SK-N-SH (cell line): ENCODE data around the gene TSNAXIP1. TPM values are rescaled to one million over a fixed set of nuclear protein-coding genes. Genes with fewer than 3 reads are reported as not detected.

Source experiments
- CTCF ChIA-PET: fragments of 300-600, 350-600 bp; formaldehyde crosslinking; extraction: SDS; loops from one replicate; lab custom pipeline; 2021; lab: Yijun Ruan, JAX
- POLR2A ChIA-PET: fragments of 350-600 bp; sonication (Branson Sonifier 250); formaldehyde crosslinking; extraction: SDS; loops from one replicate; lab custom pipeline; 2020; ENCODE audit warnings: antibody characterized with exemption, inconsistent platforms; lab: Yijun Ruan, JAX
- DNase-seq: peaks from one replicate; pipeline ENCODE4 v3.0.0; 2012
- H2AFZ ChIP-seq: fragments of 200-600 bp; sonication (generic); 2 replicates; pipeline ENCODE4 v1.8.1; 2016; ENCODE audit warnings: antibody characterized with exemption, mild to moderate bottlenecking, low read depth
- H3F3A ChIP-seq: fragments of 200-600 bp; sonication (generic); replicated peaks from 2 replicates; pipeline ENCODE3; 2016; ENCODE audit warnings: antibody characterized with exemption, mild to moderate bottlenecking; ENCODE audit not compliant: insufficient read depth
- H3K27ac ChIP-seq, 2 experiments: fragments of 200-500 bp in 1 of 2; fragments of 200-600 bp in 1 of 2; sonication (Bioruptor generic) in 1 of 2; sonication (generic), shearing (Covaris generic) in 1 of 2; 2 replicates each; pipeline versions ENCODE4 v1.5.1 to v1.6.1; 2014 to 2016; ENCODE audit warnings: low read depth in 2 of 2, inconsistent platforms in 1 of 2, low read length in 1 of 2, mild to moderate bottlenecking in 1 of 2, mixed read lengths in 1 of 2
- H3K27me3 ChIP-seq: fragments of 200-600 bp; sonication (generic), shearing (Covaris generic); 2 replicates; pipeline ENCODE4 v1.6.1; 2016; ENCODE audit warnings: mixed run types; ENCODE audit not compliant: insufficient read depth
- H3K36me3 ChIP-seq, 2 experiments: fragments of 200-500 bp in 1 of 2; fragments of 200-600 bp in 1 of 2; sonication (Bioruptor generic) in 1 of 2; sonication (generic) in 1 of 2; replicated peaks in 1 of 2; 2 replicates each; pipeline versions ENCODE3 to v1.5.1; 2014 to 2016; ENCODE audit warnings: low read length in 1 of 2, mild to moderate bottlenecking in 1 of 2; ENCODE audit not compliant: insufficient read depth in 2 of 2, control insufficient read depth in 1 of 2
- H3K4me1 ChIP-seq, 2 experiments: fragments of 200-500 bp in 1 of 2; fragments of 200-600 bp in 1 of 2; sonication (Bioruptor generic) in 1 of 2; sonication (generic), shearing (Covaris generic) in 1 of 2; 2 replicates each; pipeline versions ENCODE4 v1.5.1 to v1.6.1; 2014 to 2016; ENCODE audit warnings: low read depth in 1 of 2, low read length in 1 of 2, mixed run types in 1 of 2; ENCODE audit not compliant: insufficient read depth in 2 of 2, control insufficient read depth in 1 of 2
- H3K4me2 ChIP-seq: fragments of 200-600 bp; sonication (generic), shearing (Covaris generic); 2 replicates; pipeline ENCODE4 v1.6.1; 2017; ENCODE audit warnings: mixed run types
- H3K4me3 ChIP-seq, 2 experiments: fragments of 200-500 bp in 1 of 2; fragments of 200-600 bp in 1 of 2; sonication (Bioruptor generic) in 1 of 2; sonication (generic), shearing (Covaris generic) in 1 of 2; 2 replicates each; pipeline versions ENCODE4 v1.5.1 to v1.8.1; 2014 to 2016; ENCODE audit warnings: low read depth in 2 of 2, inconsistent platforms in 1 of 2, low read length in 1 of 2, mild to moderate bottlenecking in 1 of 2, mixed read lengths in 1 of 2, moderate library complexity in 1 of 2
- H3K79me2 ChIP-seq: fragments of 200-600 bp; sonication (generic); 2 replicates; pipeline ENCODE4 v1.8.1; 2017; ENCODE audit warnings: mild to moderate bottlenecking; ENCODE audit not compliant: insufficient read depth
- H3K9ac ChIP-seq: fragments of 200-600 bp; sonication (generic); 2 replicates; pipeline ENCODE4 v1.6.1; 2017; ENCODE audit warnings: mixed run types
- H3K9me2 ChIP-seq: fragments of 200-600 bp; sonication (generic); 2 replicates; pipeline ENCODE4 v1.6.1; 2017; ENCODE audit warnings: mixed run types
- H3K9me3 ChIP-seq: fragments of 200-600 bp; sonication (generic); 2 replicates; pipeline ENCODE4 v1.6.1; 2017; ENCODE audit warnings: mixed run types, mild to moderate bottlenecking, moderate library complexity
- H4K20me1 ChIP-seq: fragments of 200-600 bp; sonication (generic); 2 replicates; pipeline ENCODE4 v1.6.1; 2017; ENCODE audit warnings: mild to moderate bottlenecking, mixed run types; ENCODE audit not compliant: insufficient read depth
- CHD2 ChIP-seq: fragments of 150-350 bp; IDR thresholded peaks from 2 replicates; pipeline ENCODE4 v1.6.1; 2018; ENCODE audit warnings: low read length; ENCODE audit not compliant: partially characterized antibody
- EP300 ChIP-seq, 2 experiments: IDR thresholded peaks; 2 replicates each; pipeline versions ENCODE4 v1.4.0 to v1.6.1; 2012; ENCODE audit warnings: borderline replicate concordance in 1 of 2, low read depth in 1 of 2, low read length in 1 of 2
- EZH2phosphoT487 ChIP-seq: fragments of 200-600 bp; sonication (generic); IDR thresholded peaks from 2 replicates; pipeline ENCODE4 v1.6.1; 2017; ENCODE audit warnings: low read depth, mixed run types, mild to moderate bottlenecking, antibody characterized with exemption, moderate library complexity, borderline replicate concordance
- FOSL2 ChIP-seq: IDR thresholded peaks from 2 replicates; pipeline ENCODE4 v1.4.0; 2012; ENCODE audit warnings: low read depth, mild to moderate bottlenecking, moderate library complexity, borderline replicate concordance
- GATA2 ChIP-seq: sonication (generic); formaldehyde crosslinking; IDR thresholded peaks from 2 replicates; pipeline ENCODE4 v1.5.0; 2020; ENCODE audit warnings: mild to moderate bottlenecking, missing genetic modification reagents
- IRF3 ChIP-seq: fragments of 150-350 bp; IDR thresholded peaks from 2 replicates; pipeline ENCODE4 v1.6.1; 2016; ENCODE audit warnings: mild to moderate bottlenecking, low read depth, low read length
- JUND ChIP-seq: IDR thresholded peaks from 2 replicates; pipeline ENCODE4 v1.4.0; 2012
- MEF2A ChIP-seq: IDR thresholded peaks from 2 replicates; pipeline ENCODE4 v1.4.0; 2012; ENCODE audit warnings: low read depth, borderline replicate concordance
- MXI1 ChIP-seq: IDR thresholded peaks from 2 replicates; pipeline ENCODE4 v1.6.1; 2012; ENCODE audit warnings: mild to moderate bottlenecking, low read depth, low read length, improper control_type of control experiment
- NFIC ChIP-seq: IDR thresholded peaks from 2 replicates; pipeline ENCODE4 v1.4.0; 2012; ENCODE audit warnings: borderline replicate concordance
- NRF1 ChIP-seq: IDR thresholded peaks from 2 replicates; pipeline ENCODE4 v1.6.1; 2012; ENCODE audit warnings: low read depth, mild to moderate bottlenecking, low read length
- POLR2AphosphoS5 ChIP-seq: IDR thresholded peaks from 2 replicates; pipeline ENCODE4 v1.6.1; 2012; ENCODE audit warnings: low read depth, low read length
- TAF1 ChIP-seq: IDR thresholded peaks from 2 replicates; pipeline ENCODE4 v1.6.1; 2012; ENCODE audit warnings: low read depth, mild to moderate bottlenecking, low read length, moderate library complexity, borderline replicate concordance
- TCF12 ChIP-seq: IDR thresholded peaks from 2 replicates; pipeline ENCODE4 v1.4.0; 2012
- TEAD4 ChIP-seq: IDR thresholded peaks from 2 replicates; pipeline ENCODE4 v1.4.0; 2012; ENCODE audit warnings: mild to moderate bottlenecking, borderline replicate concordance; ENCODE audit not compliant: insufficient read depth
- YY1 ChIP-seq: IDR thresholded peaks from 2 replicates; pipeline ENCODE4 v1.4.0; 2012; ENCODE audit warnings: low read depth, mild to moderate bottlenecking
- ZBTB33 ChIP-seq: IDR thresholded peaks from 2 replicates; pipeline ENCODE4 v1.4.0; 2012; ENCODE audit warnings: low read depth, borderline replicate concordance
- WGBS: methylation state at CpG from one replicate; pipeline ENCODE4 v1.1.6; 2017; ENCODE audit warnings: low lambda C conversion rate; 5-methylcytosine and 5-hydroxymethylcytosine counted together
- polyA plus RNA-seq, 3 experiments: library from polyadenylated mRNA; depleted of rRNA; stranded (reverse); fragments of >200 nt; gene quantifications; 2 replicates each; pipeline ENCODE4 v1.2.3, GENCODE V29; 2012
- TF ChIP-seq, protein P1 (sequence below): IDR thresholded peaks from 2 replicates; pipeline ENCODE4 v1.6.1; 2012; ENCODE audit warnings: mild to moderate bottlenecking, low read depth, low read length, moderate library complexity
- TF ChIP-seq, protein P2 (sequence below): fragments of 200-600 bp; sonication (generic); IDR thresholded peaks from 2 replicates; pipeline ENCODE4 v1.6.1; 2017; ENCODE audit warnings: antibody characterized with exemption, mild to moderate bottlenecking, moderate library complexity

Gene TSNAXIP1
- polyA plus RNA-seq, 1 of the 3 experiments (the other 2 are of a cell fraction) = 4.4 TPM

DNA sequence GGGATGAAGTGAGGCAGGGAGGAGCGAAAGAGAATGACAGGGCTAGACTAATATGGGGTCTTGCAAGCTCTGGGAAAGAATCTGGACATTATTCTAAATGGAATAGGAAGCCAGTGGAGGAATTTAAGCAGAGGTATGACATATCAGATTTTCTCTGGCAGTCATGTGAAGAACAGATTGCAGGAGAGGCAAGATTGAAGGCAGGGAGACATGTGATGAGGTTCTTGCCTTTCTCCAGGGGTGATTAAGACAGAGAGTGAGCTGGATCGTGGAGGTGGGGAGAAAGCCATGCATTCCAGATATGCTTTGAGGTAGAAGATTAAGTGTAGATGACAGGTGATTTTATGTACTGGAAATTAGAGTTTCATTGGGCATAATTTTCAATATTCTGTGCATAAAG, 31.1 kb downstream of the TSNAXIP1 start:
- Histone ChIP-seq H3K9ac (no peak overlapping the region), H3K4me2 (no peak overlapping the region), H3K27ac (no peak overlapping the region), H3K27me3 (no peaks in the 10 kb centered on the region), H3K79me2 (peaks cover 11% of the 10 kb centered on the region), H3K9me2 (no peaks in the 10 kb centered on the region), H2AFZ (no peak overlapping the region), H3K4me1 (peaks cover 0 to 8% of the 10 kb centered on the region in 2 experiments; a peak in 1 of 4 replicates), H3F3A (no peaks in the 10 kb centered on the region), H3K4me3 (no peak overlapping the region), H3K9me3 (no peaks in the 10 kb centered on the region), H3K36me3 (no peaks in the 10 kb centered on the region), H4K20me1 (no peaks in the 10 kb centered on the region)
- 88% methylated on average over 2 of the region's 2 CpGs for WGBS
- no peak for DNase-seq
- ChIA-PET POLR2A (no interaction called here), CTCF (interaction anchor here (1.1 to 3.5 kb wide), 3 partner anchors 10 to 82 kb away, joined by 3 to 22 read pairs (median 3); partner anchors contain the start of gene CENPT)
- no peak for TF ChIP-seq TEAD4
- TF ChIP-seq GATA2 (CRISPR knock-in tag) = no peak
- TF ChIP-seq TAF1 = no peak
- TF ChIP-seq POLR2AphosphoS5 = no peak
- no peak for TF ChIP-seq NFIC
- no peak for TF ChIP-seq EZH2phosphoT487
- no peak for TF ChIP-seq CHD2
- no peak for TF ChIP-seq ZBTB33
- TF ChIP-seq, protein P1, sequence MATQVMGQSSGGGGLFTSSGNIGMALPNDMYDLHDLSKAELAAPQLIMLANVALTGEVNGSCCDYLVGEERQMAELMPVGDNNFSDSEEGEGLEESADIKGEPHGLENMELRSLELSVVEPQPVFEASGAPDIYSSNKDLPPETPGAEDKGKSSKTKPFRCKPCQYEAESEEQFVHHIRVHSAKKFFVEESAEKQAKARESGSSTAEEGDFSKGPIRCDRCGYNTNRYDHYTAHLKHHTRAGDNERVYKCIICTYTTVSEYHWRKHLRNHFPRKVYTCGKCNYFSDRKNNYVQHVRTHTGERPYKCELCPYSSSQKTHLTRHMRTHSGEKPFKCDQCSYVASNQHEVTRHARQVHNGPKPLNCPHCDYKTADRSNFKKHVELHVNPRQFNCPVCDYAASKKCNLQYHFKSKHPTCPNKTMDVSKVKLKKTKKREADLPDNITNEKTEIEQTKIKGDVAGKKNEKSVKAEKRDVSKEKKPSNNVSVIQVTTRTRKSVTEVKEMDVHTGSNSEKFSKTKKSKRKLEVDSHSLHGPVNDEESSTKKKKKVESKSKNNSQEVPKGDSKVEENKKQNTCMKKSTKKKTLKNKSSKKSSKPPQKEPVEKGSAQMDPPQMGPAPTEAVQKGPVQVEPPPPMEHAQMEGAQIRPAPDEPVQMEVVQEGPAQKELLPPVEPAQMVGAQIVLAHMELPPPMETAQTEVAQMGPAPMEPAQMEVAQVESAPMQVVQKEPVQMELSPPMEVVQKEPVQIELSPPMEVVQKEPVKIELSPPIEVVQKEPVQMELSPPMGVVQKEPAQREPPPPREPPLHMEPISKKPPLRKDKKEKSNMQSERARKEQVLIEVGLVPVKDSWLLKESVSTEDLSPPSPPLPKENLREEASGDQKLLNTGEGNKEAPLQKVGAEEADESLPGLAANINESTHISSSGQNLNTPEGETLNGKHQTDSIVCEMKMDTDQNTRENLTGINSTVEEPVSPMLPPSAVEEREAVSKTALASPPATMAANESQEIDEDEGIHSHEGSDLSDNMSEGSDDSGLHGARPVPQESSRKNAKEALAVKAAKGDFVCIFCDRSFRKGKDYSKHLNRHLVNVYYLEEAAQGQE = no peak
- TF ChIP-seq MEF2A = no peak
- TF ChIP-seq, protein P2, sequence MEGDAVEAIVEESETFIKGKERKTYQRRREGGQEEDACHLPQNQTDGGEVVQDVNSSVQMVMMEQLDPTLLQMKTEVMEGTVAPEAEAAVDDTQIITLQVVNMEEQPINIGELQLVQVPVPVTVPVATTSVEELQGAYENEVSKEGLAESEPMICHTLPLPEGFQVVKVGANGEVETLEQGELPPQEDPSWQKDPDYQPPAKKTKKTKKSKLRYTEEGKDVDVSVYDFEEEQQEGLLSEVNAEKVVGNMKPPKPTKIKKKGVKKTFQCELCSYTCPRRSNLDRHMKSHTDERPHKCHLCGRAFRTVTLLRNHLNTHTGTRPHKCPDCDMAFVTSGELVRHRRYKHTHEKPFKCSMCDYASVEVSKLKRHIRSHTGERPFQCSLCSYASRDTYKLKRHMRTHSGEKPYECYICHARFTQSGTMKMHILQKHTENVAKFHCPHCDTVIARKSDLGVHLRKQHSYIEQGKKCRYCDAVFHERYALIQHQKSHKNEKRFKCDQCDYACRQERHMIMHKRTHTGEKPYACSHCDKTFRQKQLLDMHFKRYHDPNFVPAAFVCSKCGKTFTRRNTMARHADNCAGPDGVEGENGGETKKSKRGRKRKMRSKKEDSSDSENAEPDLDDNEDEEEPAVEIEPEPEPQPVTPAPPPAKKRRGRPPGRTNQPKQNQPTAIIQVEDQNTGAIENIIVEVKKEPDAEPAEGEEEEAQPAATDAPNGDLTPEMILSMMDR = no peak
- TF ChIP-seq YY1 = no peak
- TF ChIP-seq IRF3 = no peak
- TF ChIP-seq TCF12 = no peak
- no peak for TF ChIP-seq FOSL2
- TF ChIP-seq JUND = no peak
- TF ChIP-seq MXI1 = no peak
- TF ChIP-seq NRF1 = no peak
- no peak for TF ChIP-seq EP300 (IDR thresholded peaks at IDR 0.05; ENCODE audit: borderline replicate concordance in 1 of 2, low read depth in 1 of 2, low read length in 1 of 2)
